Prostate gland (tissue), 2 donors: ENCODE measurements around the gene BORCS6.

Source experiments
- POLR2A ChIP-seq: fragments of 450-650 bp; IDR thresholded peaks from one replicate; pipeline ENCODE4 v1.6.1; 2016; ENCODE audit warnings: antibody characterized with exemption, mild to moderate bottlenecking
- TF ChIP-seq, protein P1 (sequence below), 4 experiments: fragments of 200-600 bp in 2 of 4; fragments of 450-650 bp in 2 of 4; sonication (generic) in 2 of 4; IDR thresholded peaks; 1 replicate in 3 of 4; 2 replicates in 1 of 4; pipeline ENCODE4 v1.5.1; 2016 to 2019; ENCODE audit warnings: antibody characterized with exemption in 4 of 4, mild to moderate bottlenecking in 2 of 4, moderate library complexity in 2 of 4

- TF ChIP-seq POLR2A = no peak
- TF ChIP-seq, protein P1, sequence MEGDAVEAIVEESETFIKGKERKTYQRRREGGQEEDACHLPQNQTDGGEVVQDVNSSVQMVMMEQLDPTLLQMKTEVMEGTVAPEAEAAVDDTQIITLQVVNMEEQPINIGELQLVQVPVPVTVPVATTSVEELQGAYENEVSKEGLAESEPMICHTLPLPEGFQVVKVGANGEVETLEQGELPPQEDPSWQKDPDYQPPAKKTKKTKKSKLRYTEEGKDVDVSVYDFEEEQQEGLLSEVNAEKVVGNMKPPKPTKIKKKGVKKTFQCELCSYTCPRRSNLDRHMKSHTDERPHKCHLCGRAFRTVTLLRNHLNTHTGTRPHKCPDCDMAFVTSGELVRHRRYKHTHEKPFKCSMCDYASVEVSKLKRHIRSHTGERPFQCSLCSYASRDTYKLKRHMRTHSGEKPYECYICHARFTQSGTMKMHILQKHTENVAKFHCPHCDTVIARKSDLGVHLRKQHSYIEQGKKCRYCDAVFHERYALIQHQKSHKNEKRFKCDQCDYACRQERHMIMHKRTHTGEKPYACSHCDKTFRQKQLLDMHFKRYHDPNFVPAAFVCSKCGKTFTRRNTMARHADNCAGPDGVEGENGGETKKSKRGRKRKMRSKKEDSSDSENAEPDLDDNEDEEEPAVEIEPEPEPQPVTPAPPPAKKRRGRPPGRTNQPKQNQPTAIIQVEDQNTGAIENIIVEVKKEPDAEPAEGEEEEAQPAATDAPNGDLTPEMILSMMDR (IDR thresholded peaks at IDR 0.05) = no peak
Measured at GRCh38 chr17:8187517-8188262, 2.3 kb downstream of the BORCS6 start.
